K562 treated with DMSO at 1 percent for 4 hours (cell line): ENCODE measurements around the gene QPCT. TPM values are rescaled to one million over a fixed set of nuclear protein-coding genes. Genes with fewer than 3 reads are reported as not detected.

Source experiments
- total RNA-seq: library from RNA; unstranded; fragments of 300-600 nt; gene quantifications from 2 replicates; pipeline ENCODE4 v1.2.3, GENCODE V29; 2022; ENCODE audit not compliant: insufficient read depth

Gene QPCT
- total RNA-seq = not detected in 2 replicates

GRCh38 chr2:37344453-37345361, at the start of gene QPCT:
TSS of gene QPCT (plus strand) at chr2:37344630. CDS start at chr2:37344732, 102 bp downstream.

DNA sequence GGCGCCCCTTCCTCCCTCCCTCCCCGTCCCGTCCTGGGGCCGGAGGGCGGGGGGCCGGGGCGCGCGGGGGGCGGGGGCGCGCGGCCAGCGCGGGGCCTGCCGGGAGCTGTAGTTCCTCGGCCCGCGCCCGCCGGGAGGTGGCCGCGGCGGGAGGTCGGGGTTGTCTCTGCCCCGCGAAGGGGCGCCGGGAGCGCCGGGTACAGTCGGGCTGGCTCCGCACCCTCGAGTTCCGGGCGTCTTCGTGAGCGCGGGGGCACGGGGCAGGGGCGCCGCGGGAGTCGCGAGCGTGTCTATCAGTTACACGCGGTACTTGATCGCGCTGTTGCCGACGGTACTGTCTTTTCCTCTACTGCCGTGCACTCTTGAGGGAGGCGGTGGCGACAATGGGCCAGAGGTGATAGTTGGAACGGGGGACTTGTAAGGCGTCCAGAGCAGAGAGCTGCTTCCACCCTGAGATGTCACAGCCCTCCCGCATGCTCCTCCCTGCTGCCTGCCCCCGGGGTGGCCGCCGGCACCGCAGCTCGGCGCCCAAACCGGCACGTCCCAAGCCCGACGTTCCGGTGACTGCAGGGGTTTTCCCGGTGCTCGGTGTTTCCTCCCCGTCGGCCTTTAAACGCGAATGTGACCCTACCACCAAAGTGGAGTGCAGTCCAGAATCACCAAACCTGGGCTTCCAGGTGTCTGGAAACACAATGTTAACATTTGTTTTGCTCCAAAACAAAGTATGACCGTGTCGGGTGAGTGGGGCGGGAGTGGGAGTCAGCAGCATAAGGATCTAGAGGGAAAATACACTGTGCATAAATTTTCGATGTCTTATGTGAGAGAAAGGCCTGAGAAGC, 19.4 kb upstream of the QPCT start, which contains the start of gene PRKD3:
Gene PRKD3, minus strand, starts transcription at position 48 of the 839 bp plus-strand sequence. CDS start 8,309 bp downstream, outside the sequence.

Other genes starting within 250 kb of the QPCT start
- 3.9 and 4.5 TPM in 2 replicates for gene EIF2AK2, start 187.7 kb upstream of the QPCT start, total RNA-seq
- gene SULT6B1, start 156.0 kb upstream of the QPCT start, total RNA-seq = not detected in 2 replicates
- gene CEBPZOS, start 148.1 kb upstream of the QPCT start, total RNA-seq = 20.0 and 21.1 TPM in 2 replicates
- gene CEBPZ, start 113.0 kb upstream of the QPCT start, total RNA-seq = 28.8 and 32.2 TPM in 2 replicates
- 9.4 and 11.2 TPM in 2 replicates for gene NDUFAF7, start 113.0 kb upstream of the QPCT start, total RNA-seq
- 8.1 and 8.6 TPM in 2 replicates for gene PRKD3, start 19.8 kb upstream of the QPCT start, total RNA-seq